CD4-positive, alpha-beta T cell treated with Interleukin-12 subunit alpha and Interleukin-12 subunit beta, for 1 hour (primary cell): Measurements from ENCODE around the gene MCF2L.

Experiments used
- DNase-seq: peaks from one replicate; pipeline ENCODE4 v3.0.0-alpha.2; 2020

Gene MCF2L

DNA sequence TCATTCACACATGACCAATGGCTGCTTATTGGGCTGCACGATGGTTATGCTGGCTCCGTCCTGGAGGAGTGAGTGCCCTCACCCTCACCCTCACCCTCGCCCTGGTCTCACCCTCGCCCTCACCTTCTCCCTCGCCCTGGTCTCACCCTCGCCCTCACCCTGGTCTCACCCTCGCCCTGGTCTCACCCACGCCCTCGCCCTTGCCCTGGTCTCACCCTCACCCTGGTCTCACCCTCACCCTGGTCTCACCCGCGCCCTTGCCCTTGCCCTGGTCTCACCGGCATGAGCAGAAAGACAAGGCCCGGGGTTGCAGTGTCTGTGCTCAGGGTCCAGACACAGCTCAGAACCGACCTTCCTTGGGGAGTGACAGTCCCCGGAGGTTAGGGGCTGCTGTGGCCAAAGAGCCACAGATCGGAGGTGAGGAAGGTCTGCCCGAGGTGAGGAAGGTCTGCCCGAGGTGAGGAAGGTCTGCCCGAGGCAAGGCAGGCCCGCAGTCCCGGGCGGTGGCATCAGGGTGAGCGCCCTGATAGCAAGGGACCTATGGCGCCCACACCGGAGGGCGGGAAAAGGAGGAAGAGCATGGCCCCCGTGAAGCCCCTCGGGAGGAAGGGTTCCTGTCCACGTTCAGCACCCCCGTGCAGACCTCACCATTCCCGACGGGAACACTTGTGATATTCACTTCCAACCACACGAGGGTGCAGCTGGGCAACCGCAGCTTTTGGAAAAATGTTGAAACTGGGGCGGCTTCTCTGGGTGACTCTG lies 65.6 kb downstream of the MCF2L start:
- DNase-seq = no peak

DNA sequence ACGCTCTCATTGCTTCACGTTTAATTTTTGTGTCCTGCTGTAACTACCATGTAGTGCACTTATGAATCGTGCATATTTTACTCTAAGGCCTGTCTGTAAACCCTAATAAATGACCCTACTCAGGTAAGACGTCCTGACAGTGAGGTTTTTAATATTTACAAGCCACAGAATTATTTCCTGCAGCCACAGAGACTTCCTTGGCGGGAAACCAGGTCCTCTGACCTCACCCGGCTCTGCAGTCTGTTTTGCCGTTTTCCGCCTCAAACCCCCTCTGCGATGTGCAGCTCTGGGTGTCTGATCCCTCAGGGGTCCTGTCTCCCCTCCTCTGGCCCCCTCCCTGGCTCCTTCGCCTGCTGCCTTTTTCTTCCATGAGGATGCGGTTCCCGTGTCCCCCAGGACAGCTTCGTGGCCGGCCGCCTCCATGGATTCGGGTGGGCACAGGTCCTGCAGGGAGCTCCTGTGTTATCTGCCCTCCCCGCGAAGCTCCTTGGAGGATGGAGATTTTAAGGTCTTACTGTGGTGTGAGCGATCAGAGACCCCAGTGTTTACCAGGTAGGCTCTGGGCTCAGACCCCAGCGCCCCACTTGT lies 66.3 kb downstream of the MCF2L start:
- no peak for DNase-seq

DNA sequence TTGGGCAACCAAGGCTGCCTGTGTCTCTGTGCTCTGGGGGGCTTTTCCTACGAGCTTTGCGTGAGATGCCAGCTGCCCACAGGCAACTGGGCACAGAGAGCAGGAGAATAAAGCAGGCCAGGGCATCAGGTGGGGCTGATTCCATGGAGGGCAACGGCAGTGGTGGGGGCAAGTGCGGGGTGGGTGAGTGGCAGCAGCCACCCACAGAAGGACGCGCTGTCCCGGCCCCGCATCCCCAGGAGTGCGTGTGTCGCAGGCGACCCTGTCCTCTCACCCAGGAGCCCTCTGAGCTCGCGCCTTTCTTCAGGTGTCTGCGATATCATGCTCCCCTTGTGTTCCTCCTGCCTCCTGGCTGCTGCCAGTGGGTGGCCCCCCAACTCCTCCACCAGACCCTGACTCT lies 67.4 kb downstream of the MCF2L start:
- no peak for DNase-seq

DNA sequence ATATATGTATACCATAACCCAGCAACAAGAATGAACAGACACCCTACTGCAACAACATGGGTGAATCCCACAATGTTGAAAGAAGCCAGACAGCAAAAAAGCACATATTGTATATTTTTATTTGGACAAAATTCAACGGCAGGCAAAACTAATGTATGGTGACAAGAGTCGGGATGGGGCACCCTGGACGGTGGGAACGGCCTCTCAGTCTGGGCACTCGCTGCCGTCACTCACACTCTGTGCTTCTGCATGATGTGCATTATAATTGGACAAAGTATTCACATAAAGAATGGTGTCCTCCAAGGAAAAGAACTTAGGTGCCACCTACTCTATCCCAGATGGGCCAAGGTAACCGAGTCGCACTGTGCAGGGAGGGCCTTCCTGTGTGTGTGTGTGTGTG lies 71.0 kb downstream of the MCF2L start:
- no peak for DNase-seq

DNA sequence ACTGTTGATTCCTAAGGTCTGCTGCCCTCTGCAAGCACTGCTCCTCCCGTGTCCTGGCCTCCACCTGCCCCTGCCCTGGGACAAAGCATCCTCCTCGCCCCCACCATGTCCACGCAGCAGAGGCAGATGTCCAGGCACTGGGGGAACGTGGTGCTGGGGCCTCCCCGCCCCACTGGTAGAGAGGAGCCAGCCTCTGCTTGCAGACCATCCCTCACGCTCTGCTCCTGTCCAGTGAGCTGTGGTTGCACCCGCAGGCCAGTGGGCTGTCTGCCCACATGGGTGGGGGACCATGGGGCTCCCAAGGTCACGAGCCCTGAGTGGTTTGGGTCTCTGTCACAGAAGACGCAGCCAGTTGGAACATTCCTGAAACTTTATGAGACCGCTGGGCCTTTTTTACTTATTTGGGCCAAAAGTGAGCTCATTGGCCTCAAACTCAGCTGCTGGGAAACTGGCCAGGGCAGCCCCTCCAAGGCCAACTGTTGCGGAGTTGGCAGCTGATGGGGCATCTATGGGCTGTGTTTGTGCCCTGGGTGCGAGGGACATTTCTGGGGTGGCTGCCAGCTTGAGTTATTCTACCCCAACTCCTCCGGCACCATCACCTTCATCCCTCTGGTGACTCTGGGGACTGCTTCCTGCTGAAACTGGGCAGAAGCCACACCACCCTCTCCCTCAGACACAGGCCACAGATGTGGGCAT lies 71.7 kb downstream of the MCF2L start:
- no peak for DNase-seq

DNA sequence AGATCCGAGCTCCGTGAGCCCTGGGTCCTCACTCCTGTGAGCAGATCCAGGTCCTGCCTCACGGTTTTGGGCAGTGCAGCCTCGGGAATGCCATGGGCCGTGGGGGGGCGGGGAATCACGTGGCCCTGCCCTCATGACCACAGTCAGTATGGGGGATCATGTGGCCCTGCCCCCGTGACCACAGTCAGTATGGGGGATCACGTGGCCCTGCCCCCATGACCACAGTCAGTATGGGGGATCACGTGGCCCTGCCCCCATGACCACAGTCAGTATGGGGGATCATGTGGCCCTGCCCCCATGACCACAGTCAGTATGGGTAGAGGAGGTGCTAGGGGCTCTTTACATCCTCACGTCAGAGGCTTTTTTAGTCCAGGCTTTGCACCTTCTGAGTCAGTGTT lies 72.3 kb downstream of the MCF2L start:
- no peak for DNase-seq

DNA sequence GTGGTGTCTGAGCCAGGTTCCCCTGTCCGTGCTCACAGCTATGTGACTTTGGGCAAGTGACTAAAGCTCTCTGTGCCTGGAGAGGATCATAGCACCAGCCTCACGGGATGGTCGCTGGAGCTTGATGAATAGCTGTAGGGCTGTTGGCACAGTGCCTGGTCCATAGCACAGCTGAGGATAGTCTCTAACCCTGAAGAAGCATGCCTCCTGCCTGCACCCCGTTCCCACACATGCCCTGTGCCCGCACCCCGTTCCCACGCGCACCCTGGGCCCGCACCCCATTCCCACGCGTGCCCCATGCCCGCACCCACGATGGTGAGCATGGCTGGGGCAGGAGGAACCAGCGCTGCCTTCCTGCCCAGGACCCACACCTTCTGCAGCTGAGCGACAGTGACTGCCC lies 72.9 kb downstream of the MCF2L start:
- DNase-seq = no peak

DNA sequence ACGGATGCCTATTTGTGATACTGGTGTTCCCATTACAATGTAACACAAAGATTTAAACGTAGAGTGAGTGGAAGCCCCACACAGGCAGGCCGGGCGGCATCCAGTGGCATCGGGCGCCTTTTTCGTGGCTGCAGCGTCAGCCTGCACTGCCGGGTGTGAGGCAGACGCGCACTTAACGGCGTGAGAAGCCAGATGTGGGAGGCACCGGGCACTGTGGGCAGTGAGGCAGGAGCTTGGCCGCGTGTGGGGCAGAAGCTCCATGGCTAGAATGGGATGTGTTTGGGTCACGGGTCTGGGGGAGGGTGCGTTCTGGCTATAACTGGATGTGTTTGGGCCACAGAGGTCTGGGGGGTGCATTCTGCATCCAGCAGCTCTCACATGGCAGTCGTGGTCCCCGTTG lies 73.4 kb downstream of the MCF2L start:
- no peak for DNase-seq

DNA sequence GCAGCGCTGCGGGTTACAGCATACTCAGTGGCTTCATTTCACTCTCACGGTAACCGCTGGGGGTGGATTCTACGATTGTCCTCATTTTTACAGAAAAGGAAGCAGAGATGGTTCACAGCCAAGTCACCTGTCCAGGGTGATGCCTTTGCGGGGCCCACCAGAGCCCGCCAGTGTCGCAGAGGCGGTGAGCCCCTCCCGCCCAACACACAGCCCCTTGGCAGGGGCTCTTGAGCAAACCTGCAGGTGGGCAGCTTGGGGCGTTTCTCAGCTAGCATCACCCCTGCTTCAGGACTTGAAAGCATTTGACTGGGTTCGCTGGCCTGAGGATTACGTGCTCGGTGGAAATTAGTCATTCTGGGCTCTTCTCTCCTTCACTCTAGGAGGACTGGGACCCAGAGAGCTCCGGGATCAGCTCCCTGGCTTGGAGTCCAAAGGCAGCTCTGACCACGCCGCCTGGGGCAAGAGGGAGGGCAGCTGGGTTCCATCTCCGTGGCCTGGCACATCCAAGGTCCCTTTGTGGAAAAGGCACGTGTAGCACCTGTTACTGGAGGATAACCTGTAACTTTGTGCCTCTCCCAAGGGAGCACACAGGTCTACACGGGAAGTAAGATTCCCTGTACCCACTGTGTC lies 74.1 kb downstream of the MCF2L start:
- no peak for DNase-seq

DNA sequence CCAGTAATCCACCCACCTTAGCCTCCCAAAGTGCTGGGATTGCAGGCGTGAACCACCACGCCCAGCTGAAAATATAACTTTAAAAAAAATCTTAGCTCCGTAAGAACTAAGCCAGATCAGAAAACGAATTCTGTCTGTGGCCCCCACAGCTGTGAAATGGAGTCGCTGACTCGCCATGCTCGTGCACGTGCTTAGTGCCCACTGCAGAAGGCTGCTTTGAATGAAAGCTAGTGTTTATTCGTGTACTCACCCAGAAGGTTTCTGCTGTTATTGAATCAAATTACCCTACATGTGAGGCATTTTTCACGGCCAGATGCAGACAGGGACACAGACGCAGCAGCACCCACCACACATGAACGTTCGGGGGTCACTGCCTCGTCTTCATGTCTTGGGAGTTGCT lies 74.9 kb downstream of the MCF2L start:
- DNase-seq = no peak

DNA sequence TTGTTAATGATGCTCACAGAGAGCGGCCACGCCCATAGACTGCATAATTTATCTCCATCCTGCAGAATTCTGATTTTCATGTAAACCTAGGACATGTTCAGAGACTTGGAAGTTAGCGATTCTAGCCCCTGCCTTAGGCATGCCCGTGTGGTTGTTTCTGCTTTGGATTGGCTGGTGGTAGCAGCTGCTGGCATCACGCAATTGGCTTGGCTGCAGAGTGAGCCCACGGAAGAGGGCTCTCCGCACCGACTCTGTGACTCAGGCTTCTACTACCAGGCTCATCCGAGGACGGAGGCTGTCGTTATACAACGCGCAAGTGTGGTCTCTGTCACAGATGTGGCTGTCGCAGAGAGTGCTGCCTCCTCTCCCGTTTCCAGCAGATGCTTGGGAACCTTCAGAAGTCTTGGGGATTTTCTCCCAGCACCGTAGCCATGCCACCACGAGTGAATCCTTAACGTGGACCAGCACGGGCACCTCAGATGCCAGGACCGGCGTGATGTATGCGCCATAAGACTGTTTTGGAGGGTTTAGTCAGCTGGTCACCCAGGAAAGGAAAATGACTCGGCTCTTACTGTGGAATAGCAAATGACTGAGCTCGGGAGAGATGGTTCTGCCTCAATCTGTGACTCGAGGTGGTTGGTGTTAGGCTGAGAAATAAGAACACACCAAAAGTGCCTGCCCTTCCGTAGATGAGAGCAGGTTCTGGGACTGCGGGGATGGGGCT lies 75.5 kb downstream of the MCF2L start:
- DNase-seq = no peak

DNA sequence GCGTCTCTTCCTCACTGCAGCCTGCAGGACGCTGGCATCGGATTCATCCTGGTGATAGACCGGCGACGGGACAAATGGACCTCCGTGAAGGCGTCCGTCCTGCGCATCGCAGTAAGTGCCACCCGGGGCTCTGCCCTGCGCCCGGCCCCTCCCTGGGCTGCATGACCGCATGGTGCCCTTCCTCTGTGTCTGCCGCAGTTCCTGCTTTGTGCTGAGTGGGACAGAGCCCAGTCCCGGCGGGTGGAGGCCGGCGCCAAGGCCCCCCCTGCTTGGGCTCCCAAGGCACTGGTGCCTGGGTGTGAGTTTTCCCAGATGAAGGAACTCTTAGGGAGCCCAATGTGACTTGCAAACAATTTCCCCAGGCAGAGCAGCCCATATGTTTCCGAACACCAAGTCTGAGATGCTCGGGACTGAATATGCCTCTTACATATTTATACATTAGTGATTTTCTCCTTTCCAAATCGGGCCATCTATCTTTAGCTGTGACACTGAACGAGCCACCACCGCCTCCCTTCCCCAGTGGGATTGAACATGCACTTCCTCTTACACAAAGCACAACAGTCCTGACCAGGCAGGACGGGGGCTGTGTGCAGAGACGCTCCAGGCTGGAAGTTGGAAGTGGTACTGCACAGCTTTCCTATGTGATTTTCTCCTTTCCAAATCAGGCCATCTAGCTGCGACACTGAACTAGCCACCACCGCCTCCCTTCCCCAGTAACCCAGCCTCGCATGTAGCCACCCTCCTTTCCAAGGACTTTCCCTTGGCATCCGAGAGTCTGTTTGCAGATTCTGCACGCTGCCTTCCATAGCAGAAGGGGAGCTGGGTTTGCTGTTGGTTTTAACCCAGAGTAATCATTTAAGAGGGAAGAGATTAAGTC lies 76.5 kb downstream of the MCF2L start:
- no peak for DNase-seq

DNA sequence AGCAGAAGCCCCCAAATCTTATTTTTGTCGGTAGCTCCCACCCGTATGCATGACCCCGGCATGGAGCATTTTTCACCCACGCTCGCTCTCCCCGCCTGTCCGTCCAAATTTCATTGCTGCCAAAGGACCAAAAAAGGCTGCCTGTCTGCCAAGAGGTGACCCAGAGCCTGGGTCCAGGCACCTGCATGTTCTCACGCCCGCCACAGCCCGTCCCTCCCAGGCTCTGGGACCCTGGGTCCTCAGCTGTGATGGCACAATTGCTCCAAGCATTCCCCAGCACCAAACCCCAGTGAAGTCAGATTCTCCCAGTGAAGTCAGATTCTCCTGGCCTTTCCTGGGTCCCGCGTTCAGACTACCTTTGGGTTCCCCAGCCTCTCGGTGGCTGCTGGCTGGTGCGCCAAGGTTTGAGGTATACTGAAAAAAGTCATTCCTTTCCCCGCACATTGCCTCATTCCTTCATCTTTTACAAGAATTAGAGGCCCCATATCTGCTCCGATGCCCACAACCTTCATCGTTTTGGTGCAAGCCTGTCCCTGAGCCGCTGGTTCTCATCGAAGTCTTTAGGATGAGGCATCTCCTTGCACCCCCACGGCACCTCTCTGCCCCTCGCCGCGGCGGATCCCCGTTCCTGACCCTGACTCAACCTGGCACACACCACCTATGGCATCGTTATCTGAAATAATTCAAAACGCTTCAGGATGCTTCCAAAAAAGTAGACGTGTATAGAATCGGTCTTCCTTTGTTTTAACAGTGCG lies 77.3 kb downstream of the MCF2L start:
- no peak for DNase-seq

DNA sequence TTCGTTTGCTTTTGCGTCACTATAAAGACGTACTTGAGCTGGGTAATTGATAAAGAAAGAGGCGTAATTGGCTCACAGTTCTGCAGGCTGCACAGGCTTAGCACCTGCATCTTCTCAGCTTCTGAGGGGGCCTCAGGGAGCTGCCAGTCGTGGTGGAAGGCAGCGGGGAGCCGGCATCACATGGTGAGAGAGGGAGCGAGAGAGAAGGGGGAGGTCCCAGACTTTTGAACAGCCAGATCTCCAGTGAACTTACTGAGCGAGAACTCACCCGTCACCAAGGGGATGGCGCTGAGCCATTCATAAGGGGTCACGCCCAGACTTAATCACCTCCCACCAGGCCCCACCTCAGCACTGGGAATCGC lies 77.8 kb downstream of the MCF2L start:
- no peak for DNase-seq

DNA sequence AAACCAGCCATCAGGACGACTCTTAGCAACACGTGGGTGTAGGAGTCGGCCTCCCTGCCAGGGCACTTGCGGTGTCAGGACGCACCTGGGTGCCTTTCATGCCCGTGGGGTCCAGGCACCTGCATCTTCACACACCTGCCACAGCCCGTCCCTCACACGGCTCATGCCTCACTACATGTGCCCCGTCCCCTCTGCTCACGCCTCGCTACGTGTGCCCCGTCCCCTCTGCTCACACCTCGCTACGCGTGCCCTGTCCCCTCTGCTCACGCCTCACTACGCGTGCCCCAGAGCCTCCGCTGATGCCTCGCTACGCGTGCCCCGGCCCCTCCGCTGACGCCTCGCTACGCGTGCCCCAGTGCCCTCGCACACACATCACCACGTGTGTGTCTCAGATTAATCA lies 78.6 kb downstream of the MCF2L start:
- no peak for DNase-seq

DNA sequence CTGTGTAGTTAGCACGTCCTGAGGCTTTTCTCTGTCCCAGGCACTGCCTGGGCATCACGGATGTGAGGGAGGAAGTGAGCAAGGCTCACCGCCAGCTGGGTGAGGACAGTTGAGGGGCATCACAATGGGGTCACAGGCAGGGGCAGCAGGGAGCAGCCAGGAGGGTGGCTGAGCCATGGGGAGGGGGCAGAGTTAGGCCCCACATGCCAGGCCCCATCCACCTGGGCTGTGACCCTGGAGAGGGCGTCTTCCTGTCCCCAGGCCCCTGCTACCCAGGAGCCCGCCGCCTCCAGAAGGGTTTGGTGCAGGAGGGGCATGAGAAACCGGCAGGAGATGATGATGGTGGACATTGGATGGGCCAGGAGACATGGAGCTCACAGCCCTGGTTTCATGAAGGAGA lies 79.8 kb downstream of the MCF2L start:
- DNase-seq = no peak

DNA sequence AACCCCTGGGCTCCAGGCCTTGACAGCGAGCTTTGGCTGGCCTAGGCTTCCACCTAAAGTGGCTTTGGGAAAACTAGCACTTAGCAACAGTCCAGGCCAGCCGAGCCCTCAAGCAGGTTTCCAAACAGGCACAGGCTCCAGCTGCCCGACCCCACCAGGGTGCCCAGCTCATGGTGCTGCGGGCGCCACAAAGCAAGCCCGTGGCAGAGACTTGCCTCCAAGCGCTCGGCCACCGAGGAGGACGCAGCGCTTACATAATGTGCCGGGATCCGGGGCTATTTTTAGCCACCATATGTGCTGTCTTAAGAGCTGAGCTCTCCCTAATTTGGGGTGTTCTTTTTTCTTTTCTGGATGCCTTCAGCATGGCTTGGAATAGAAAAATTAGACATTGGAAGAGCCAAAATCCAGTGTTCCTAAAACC lies 80.5 kb downstream of the MCF2L start:
- no peak for DNase-seq

DNA sequence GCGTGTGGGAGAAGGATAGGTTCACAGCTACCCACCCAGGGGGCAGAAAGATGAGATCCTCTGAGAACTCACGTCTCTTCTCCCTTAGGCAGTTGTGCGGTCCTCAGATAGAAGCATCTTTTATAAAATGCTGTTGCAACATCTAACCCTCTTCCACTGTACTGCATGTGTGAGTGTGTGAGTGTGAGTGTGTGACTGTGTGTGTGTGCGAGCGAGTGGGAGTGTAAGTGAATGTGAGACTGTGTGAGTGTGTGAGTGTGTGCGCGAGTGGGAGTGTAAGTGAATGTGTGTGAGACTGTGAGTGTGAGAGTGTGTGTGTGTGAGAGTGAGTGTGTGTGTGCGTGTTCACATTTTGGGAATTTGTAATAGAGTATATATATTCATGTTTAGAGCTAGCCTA lies 81.0 kb downstream of the MCF2L start:
- no peak for DNase-seq

DNA sequence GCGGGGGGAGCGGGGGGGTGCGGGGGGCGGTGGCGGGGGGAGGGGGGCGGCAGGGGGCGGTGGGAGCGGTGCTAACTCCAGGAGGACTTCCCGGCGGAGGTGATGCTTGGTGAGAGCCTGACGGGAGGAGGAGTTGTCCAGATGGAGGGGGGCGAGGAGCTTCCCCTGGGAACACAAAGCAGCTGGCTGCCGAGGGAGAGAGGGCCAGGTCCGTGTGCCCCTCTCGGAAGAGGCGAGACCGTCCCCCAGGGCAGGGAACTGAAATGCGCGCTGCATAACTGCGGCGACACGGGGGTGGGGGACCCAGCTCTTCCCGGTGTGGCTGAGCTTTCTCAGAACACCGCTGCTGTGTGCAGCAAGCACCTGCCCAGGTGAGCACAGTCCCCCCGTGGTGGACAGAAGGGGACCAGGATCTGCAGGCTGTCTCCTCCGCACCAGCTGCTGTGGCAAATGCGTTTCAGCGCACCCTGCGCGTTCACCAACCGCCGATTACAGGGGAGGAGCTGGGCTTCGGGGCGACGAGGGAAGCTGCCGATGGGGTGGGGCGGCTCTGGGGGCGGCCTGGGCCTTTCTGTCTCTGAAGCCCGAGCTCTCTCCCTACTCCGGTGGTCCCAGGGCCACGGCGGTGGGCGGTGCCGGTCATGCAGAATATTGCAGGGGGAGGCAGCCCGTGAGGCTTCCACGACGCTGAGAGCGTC lies 81.9 kb downstream of the MCF2L start:
- no peak for DNase-seq

DNA sequence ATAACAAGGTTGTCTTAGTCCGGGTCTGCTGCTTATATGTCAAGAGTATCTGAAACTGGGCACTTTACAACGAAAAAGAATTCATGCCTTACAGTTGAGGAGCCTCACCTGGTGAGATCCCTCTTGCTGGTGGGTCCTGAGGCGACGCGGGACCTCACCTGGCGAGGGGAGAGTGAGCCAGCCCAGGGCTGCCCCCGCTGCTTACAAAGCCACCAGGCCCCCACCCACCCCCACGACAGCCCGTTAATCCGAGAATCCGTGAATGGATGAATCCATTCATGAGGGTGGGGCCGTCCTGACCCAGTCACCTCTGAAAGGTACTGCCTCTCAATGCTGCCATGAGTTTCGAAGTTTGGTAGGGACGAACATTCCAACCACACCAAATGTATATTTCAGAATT lies 82.6 kb downstream of the MCF2L start:
- no peak for DNase-seq

DNA sequence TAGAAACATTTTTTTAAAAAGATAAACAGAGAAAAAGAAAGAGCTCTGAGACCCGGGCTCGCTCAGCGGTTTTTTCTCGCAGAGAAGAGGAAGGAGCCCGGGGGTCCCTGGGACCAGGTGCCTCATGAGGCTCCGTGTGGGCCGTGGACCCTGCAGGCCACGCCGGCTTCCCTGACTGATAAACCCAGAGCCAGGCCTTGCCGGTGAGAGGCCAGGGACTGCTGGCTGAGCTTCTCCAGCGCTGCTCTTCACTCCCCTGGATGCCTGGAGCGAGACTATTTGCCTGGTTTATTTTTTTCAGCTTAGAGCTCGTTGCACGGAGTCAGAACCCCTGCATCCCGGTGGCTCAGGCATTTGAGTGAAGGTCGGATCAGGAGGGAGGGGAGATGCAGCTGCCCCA lies 83.2 kb downstream of the MCF2L start:
- DNase-seq = no peak
